Breast epithelium (tissue), 4 donors: ENCODE data around the gene KANK2. TPM values are rescaled to one million over a fixed set of nuclear protein-coding genes. Genes with fewer than 3 reads are reported as not detected.
A peak's percentile ranks its signal among the peaks of the same experiment; 100 is the strongest.

ENCODE experiments used
- DNase-seq, 2 donors: peaks; one replicate each; pipeline ENCODE4 v3.0.0-alpha.2; 2019; ENCODE audit warnings: low spot score in 2 of 2
- H3K27ac ChIP-seq, 2 donors: fragments of 200-600 bp; sonication (generic) in 1 of 2; one replicate each; pipeline ENCODE4 v1.5.1; 2016 to 2019; ENCODE audit warnings: mild to moderate bottlenecking in 1 of 2
- H3K27me3 ChIP-seq, 2 donors: fragments of 200-600 bp; sonication (generic) in 1 of 2; one replicate each; pipeline versions ENCODE4 v1.5.1 to v1.6.0; 2017 to 2019; ENCODE audit warnings: control low read depth in 1 of 2, mild to moderate bottlenecking in 1 of 2
- H3K36me3 ChIP-seq: fragments of 200-600 bp; one replicate; pipeline ENCODE4 v1.5.1; 2019
- H3K4me1 ChIP-seq, 2 donors: fragments of 200-600 bp; sonication (generic); one replicate each; pipeline ENCODE4 v1.5.1; 2016 to 2019; ENCODE audit warnings: control low read depth in 1 of 2
- H3K4me3 ChIP-seq, 3 donors: fragments of 200-600 bp; sonication (generic); 1 replicate in 2 of 3; 2 replicates in 1 of 3; pipeline ENCODE4 v1.5.1; 2016 to 2019; ENCODE audit warnings: mild to moderate bottlenecking in 3 of 3, moderate library complexity in 2 of 3
- H3K9me3 ChIP-seq, 2 donors: fragments of 200-600 bp; sonication (generic) in 1 of 2; one replicate each; pipeline ENCODE4 v1.5.1; 2016 to 2019; ENCODE audit warnings: control low read depth in 1 of 2
- CTCF ChIP-seq, 3 donors: fragments of 450-650 bp; IDR thresholded peaks; one replicate each; pipeline ENCODE4 v1.5.1; 2016 to 2017; ENCODE audit warnings: antibody characterized with exemption in 3 of 3, mild to moderate bottlenecking in 3 of 3, moderate library complexity in 3 of 3
- POLR2A ChIP-seq: fragments of 450-650 bp; IDR thresholded peaks from one replicate; pipeline ENCODE4 v1.6.1; 2016; ENCODE audit warnings: antibody characterized with exemption, mild to moderate bottlenecking, moderate library complexity
- POLR2AphosphoS5 ChIP-seq, 3 donors: sonication (generic); formaldehyde crosslinking; IDR thresholded peaks; one replicate each; pipeline ENCODE4 v1.6.1; 2017; ENCODE audit warnings: antibody characterized with exemption in 3 of 3
- intact Hi-C: fragments of 100-400 bp; cut with DNase I; formaldehyde crosslinking; loops from one replicate; pipeline ENCODE4 v1.15.1; 2023; ENCODE audit warnings: low total_unique reads
- total RNA-seq, 3 donors: library from RNA; depleted of rRNA; stranded (reverse); fragments of >200 nt; gene quantifications; one replicate each; pipeline ENCODE4 v1.1.0, GENCODE V29; 2016

The KANK2 gene
- total RNA-seq, 3 donors from 2014 or later, result 142 to 477 (median 197) TPM

DNA sequence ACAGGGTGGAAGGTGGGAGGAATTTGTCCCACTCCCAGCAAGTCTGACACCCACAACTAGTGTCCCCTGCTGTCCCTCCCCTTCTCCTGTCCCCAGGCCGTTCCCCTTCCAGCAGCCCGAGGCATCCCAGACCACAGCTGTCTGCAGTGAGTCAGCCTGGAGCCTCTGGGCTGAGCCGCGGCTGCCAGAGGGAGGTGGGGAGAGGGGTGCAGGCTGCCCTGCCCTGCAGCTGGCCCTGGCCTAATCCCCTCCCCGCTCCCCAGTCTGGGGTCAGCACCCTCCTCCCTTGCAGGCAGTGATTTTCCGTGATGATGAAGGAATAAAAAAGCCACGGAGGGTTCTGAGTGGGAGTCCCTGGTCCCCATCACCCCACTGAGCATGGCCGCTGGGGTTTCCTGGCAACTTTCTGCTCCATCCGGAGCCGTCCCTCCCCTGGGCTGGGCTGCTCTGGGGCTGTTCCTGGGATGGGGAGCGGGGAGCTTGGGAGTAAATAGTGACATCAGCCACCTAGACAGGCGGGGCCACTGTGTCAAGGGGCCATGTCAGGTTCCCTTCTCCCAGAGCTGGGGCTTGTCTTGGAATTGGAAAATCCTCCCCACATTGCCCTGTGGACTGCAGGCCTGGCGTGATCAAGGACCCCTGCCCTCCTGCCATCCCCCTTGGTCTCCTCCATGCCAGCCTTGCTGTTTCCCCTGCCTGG lies 58.6 kb downstream of the KANK2 start:
- H3K36me3 ChIP-seq, result no peaks in the 10 kb centered on the region
- H3K9me3 ChIP-seq, result no peaks in the 10 kb centered on the region
- peak in 1 of 2 donors; percentile 62 for DNase-seq
- peak overlapping the region; percentile 22 to 57 (median 32) for H3K4me3 ChIP-seq
- H3K27ac ChIP-seq, result peak overlapping the region; percentile 87 to 93
- H3K4me1 ChIP-seq, result peaks cover 25 to 41% of the 10 kb centered on the region in 2 donors
- TF ChIP-seq CTCF (IDR thresholded peaks at IDR 0.05) (no peak), POLR2AphosphoS5 (IDR thresholded peaks at IDR 0.05) (peak in 1 of 3 donors; percentile 26)
- intact Hi-C loops, result loop anchor here (2.0 kb wide), 1 partner anchor 66 kb away; no protein-coding TSS in a partner anchor
- no peaks in the 10 kb centered on the region for H3K27me3 ChIP-seq

DNA sequence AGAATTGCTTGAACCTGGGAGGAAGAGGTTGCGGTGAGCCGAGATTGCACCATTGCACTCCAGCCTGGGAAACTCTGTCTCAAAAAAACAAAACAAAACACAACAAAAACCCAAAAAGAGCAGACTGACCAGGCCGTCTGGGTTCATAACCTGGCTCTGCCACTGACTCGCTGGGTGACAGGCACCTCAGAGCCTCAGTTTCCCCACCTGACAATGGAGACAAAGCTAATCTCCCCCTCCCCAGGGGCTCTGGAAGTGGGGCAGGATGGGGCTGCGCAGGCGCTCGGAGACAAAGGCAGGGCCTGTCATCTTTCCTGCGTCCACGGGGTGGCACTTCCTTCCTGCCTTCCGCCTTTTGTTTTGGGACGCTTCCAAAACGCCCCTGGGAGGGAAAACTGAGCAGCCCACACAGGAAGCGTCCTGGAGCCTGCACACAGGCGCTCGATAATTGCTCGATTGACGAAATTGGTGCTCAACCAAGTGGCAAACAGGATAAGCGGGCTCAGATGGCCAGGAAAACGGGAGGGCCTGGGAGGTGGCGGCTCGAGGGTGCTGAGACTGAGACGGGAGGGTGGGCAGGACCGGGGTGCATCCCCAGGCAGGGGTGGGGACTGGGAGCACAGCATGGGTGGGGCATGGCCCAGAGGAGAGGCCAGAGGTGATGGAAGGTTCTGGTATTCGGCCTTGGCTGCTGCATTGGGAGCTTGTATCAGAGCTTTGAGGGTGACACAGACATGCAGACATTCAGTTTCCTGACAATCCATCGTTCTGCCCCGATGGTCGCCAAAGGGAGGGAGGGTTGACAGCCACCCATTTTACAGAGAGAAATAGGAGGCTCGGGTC lies 59.6 kb downstream of the KANK2 start:
- Histone ChIP-seq H3K9me3 (no peaks in the 10 kb centered on the region), H3K27ac (peak overlapping the region; percentile 87 to 93), H3K4me3 (peak overlapping the region; percentile 22 to 57 (median 32)), H3K4me1 (peaks cover 19 to 32% of the 10 kb centered on the region in 2 donors), H3K36me3 (no peaks in the 10 kb centered on the region), H3K27me3 (no peaks in the 10 kb centered on the region)
- DNase-seq, result peak; percentile 74 to 81
- intact Hi-C loops, result loop anchor here (2.0 kb wide), 1 partner anchor 67 kb away; no protein-coding TSS in a partner anchor
- TF ChIP-seq POLR2AphosphoS5 (IDR thresholded peaks at IDR 0.05) (peak; percentile 67 to 93 (median 85)), CTCF (IDR thresholded peaks at IDR 0.05) (peak; percentile 81 to 90 (median 82)), POLR2A (no peak)

- H3K27me3 ChIP-seq, result no peaks in the 10 kb centered on the region
- no peak for TF ChIP-seq POLR2AphosphoS5 (IDR thresholded peaks at IDR 0.05)
- no peak for TF ChIP-seq CTCF (IDR thresholded peaks at IDR 0.05)
- TF ChIP-seq POLR2A, result no peak
- no peaks in the 10 kb centered on the region for H3K36me3 ChIP-seq
- peak overlapping the region; percentile 87 to 93 for H3K27ac ChIP-seq
- no peak overlapping the region for H3K4me3 ChIP-seq
- no peak for DNase-seq
- H3K4me1 ChIP-seq, result peaks cover 12 to 22% of the 10 kb centered on the region in 2 donors
- intact Hi-C loops, result loop anchor here (1.0 kb wide), 1 partner anchor 72 kb away; no protein-coding TSS in a partner anchor
- H3K9me3 ChIP-seq, result no peaks in the 10 kb centered on the region
These were observed 60.8 kb downstream of the KANK2 start for GRCh38 chr19:11136400-11137101.

- Histone ChIP-seq H3K27ac (peak overlapping the region; percentile 67 to 78), H3K27me3 (no peaks in the 10 kb centered on the region), H3K36me3 (no peaks in the 10 kb centered on the region), H3K4me3 (no peak overlapping the region), H3K4me1 (no peaks in the 10 kb centered on the region), H3K9me3 (no peaks in the 10 kb centered on the region)
- intact Hi-C loops, result no loop called here
- DNase-seq, result no peak
- TF ChIP-seq CTCF (IDR thresholded peaks at IDR 0.05) (no peak), POLR2AphosphoS5 (IDR thresholded peaks at IDR 0.05) (no peak), POLR2A (no peak)
These were observed 65.9 kb downstream of the KANK2 start for GRCh38 chr19:11131471-11131870.
